Hepatic stellate cell (primary cell): ENCODE measurements around the gene ELL.
"Not testable (repeated sequence)": the region's sequence is repeated elsewhere in the genome, so short reads cannot be mapped to it uniquely, and the experiment has no call there.

Experiments used
- DNase-seq: peaks from one replicate; pipeline ENCODE4 v3.0.0; 2011; ENCODE audit warnings: low spot score

Gene ELL

GRCh38 chr19:18521692-18522123 is at the start of gene ELL:
ELL (minus strand) TSS chr19:18522070; CDS start chr19:18522055, 15 bp downstream.
- DNase-seq = no peak

GRCh38 chr19:18568367-18568766 is 46.5 kb upstream of the ELL start:
- no peak for DNase-seq

- no peak for DNase-seq
Observed at GRCh38 chr19:18566953-18567352, 45.1 kb upstream of the ELL start.

GRCh38 chr19:18562086-18562485 is 40.2 kb upstream of the ELL start:
- DNase-seq = no peak

GRCh38 chr19:18559685-18560084 is 37.8 kb upstream of the ELL start:
- no peak for DNase-seq

GRCh38 chr19:18558604-18559003 is 36.7 kb upstream of the ELL start:
- DNase-seq = no peak

GRCh38 chr19:18558202-18558555 is 36.3 kb upstream of the ELL start:
- DNase-seq = no peak

- DNase-seq = peak; percentile 99
Observed at GRCh38 chr19:18557411-18558201, 35.7 kb upstream of the ELL start, which contains the start of gene KXD1. KXD1 (plus strand) TSS chr19:18557870; CDS start chr19:18562057, 4,187 bp downstream.

- no peak for DNase-seq
Observed at GRCh38 chr19:18551631-18552030, 29.8 kb upstream of the ELL start.

- peak; percentile 65 for DNase-seq
Observed at GRCh38 chr19:18543814-18544475, 22.1 kb upstream of the ELL start.

- peak; percentile 99 for DNase-seq
Observed at GRCh38 chr19:18542941-18543813, 21.3 kb upstream of the ELL start, which contains the start of gene FKBP8. FKBP8 (minus strand) TSS chr19:18543573; CDS start chr19:18541970, 1,603 bp downstream.

- DNase-seq = peak; percentile 32
Observed at GRCh38 chr19:18541992-18542940, 20.4 kb upstream of the ELL start.

- DNase-seq = no peak
Observed at GRCh38 chr19:18541258-18541991, 19.6 kb upstream of the ELL start.

- DNase-seq = not testable (repeated sequence)
Observed at GRCh38 chr19:18540200-18540599, 18.3 kb upstream of the ELL start.

- DNase-seq = no peak
Observed at GRCh38 chr19:18539372-18539771, 17.5 kb upstream of the ELL start.

GRCh38 chr19:18538115-18538514 is 16.2 kb upstream of the ELL start:
- DNase-seq = no peak

- DNase-seq = no peak
Observed at GRCh38 chr19:18537431-18537830, 15.6 kb upstream of the ELL start.

- DNase-seq = no peak
Observed at GRCh38 chr19:18536475-18536874, 14.6 kb upstream of the ELL start.

GRCh38 chr19:18533058-18533457 is 11.2 kb upstream of the ELL start:
- no peak for DNase-seq

- no peak for DNase-seq
Observed at GRCh38 chr19:18532168-18532890, 10.5 kb upstream of the ELL start.
